Globus pallidus (tissue), 1 donor: ENCODE measurements around the gene SCARF2.
A peak's percentile ranks its signal among the peaks of the same experiment; 100 is the strongest.
"Not testable (repeated sequence)": the region's sequence is repeated elsewhere in the genome, so short reads cannot be mapped to it uniquely, and the experiment has no call there.

Experiments
- DNase-seq: peaks from one replicate; pipeline ENCODE4 v3.0.0-alpha.2; 2015; ENCODE audit warnings: low spot score

The SCARF2 gene

DNA sequence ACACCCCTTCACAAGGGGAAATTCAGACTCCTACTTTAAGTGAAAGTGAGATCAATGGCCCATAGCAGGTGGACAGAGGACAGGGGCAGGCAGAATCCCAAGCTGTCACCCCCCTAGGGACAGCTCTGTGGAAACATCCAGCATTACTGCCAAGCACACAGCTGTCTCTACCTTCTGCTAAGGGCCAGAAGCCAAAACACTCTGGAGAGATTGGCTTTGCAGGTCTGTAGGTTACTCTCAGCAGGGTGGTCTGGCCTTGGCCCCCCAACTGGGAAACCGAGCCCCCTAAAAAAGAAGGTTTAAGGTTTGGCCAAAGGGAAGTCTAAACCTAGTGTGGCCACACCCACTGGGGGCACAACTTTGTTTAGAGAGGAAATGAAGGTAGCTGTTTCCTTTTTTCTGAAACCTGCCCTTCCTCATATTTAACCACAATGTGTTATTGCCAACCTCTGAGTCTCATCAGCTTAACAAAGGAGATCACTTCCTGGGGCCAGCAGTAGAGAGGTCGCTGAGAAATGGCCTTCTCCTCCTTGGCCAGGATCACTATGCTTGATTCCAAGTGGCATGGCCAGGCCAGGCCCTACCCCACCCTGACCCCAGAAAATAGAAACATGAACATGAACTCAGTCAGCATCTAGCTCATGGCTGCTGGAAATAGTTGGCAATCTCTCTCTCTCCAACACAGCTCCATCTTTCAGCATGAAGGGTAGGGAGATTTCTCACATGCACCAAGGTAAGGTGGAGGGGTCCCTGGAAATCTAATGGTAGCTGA is 25.9 kb upstream of the SCARF2 start:
- DNase-seq = no peak

DNA sequence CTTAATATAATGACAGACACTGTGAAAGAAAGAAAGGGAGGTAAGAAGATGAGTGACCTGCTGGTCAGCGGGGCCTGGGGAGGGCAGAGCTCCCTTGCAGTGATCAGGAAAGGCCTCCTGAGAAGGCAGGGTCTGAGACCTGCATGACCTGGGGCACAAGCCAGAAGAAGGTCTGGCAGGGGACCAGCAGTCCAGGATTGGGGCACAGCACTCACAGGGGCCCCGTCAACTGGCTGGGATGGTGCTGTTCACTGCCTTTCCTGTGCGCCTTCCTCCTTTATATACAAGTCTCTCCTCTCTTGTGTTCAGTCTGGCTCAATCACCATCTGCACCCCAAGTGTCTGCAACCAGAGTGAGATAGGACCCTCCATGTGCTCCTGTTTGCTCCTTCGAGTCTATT is 22.2 kb upstream of the SCARF2 start:
- no peak for DNase-seq

DNA sequence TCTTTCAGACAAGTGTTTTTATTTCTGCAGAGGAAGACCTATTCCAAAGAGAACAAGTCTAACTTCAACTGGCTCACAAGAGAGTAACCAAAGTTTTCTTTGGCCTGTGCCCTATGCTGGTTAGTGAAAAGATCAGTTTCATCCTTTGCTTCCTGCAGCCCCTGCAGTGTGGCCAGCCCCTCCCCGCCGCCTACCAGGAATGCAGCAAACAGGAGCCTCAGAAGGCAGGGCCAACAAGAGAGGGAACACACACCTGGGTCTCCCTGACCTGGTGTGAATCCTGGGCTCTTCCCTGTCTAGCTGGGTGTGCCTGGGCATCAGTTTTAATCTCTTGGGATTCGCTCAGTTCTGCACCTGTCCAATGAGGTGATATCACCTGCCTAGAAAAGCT is 21.5 kb upstream of the SCARF2 start:
- no peak for DNase-seq

DNA sequence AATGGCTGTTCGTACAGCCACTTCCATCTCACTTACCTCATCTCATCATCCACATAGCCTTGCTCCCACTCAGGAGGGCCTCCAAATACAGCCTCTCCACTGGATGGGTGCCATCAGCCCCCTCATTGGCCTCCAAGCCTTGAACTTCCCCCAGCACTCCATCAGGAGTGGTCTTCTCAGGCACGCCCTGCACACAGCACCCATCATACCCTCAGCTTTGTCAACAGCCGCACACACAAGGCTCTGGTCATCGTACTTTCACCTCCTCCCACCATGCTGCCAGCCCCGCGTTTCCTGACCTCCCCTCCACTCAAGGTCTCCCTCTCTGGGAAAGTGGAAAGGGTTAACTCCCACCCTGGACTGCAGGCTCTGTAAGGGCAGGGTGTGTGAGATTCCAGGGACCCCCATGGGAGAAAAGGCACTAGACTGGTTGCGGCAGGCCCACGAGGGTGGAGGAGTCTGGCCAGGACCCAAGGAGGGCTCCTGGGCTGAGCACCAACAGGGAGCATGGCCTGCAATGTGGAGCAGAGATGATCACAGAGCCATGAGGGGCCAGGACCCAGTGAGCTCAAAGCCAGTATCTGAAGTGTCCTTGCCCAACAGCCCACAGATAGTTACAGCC is 21.0 kb upstream of the SCARF2 start:
- no peak for DNase-seq

DNA sequence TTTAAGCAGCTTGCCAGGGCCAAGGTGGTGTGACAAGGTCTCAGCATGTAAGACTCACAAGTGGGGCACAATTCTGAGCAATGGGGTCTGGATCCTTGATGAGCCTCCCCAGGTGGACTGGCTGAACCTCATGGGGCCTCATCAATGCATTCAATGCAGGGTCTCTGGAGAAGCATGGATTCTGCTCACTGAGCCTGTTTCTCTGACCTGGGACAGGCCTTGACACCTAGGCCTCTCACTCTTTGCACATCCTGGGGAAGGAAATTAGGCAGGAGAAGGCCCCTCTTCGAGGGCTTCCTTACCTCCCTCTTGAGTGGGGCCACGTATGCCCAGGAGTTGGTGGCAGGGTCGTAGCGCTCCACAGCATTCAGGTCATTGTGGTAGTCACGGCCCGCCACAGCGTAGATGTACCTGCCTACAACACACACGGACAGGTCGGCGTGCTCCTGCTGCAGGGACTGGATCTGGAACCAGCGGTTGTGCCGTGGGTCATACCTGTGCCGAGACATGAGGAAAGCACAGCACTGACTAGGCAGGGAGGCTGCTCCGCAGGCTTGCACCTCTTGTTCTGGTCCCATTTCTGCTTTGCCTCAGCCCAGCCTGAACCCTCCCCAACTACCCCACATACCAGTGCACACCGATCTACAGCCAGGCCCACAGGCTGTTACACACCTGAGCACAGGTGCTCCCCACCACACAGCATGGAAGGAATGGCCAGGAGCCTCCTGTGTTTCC is 20.0 kb upstream of the SCARF2 start:
- DNase-seq = no peak

DNA sequence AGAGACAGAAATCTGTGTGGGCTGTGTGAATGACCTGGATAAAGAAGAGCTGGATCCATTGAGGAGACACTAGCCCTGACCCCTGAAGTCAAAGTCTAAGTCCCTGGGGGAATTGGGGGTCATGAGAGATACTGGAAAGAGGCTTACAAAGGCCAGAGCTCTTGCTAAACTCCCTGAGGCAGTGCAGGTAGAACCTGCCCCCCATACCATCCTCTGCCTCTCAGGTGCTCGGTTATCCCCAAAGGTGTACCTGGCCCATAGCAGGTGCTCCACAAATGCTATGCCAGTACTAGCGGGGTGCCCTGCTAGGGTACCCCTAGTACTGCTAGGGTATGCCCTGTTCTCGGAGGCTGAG is 19.1 kb upstream of the SCARF2 start:
- no peak for DNase-seq

DNA sequence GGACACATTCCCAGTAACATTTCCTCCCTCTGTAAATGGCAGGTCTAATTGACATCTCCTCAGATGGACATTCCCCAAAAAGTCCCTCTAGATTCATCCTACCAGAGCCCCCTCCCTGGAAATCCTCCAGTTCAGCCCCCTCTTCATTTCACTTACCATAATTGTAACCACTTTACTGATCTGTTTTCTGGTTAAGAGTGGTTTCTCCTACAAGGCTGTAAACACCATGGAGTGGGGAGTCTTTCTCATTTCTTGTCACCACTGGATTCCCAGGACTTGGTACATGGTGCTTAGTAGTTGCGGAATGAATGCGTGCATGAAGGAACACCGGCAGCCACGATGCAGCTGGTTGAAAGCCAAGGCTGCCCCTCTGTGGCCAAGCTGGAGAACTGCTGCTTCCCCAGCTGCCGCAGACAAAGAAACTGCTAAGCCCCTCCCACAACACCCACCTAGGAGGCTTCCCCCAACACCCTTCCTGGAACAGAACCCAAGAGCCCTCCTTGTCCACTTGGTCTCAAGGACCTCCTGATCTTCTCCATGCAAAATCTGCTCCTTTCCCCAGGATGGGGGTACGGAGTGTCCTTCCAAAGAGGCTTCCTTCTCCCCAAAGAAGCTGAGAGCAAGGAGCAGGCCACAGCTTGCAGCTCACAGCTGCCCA is 18.6 kb upstream of the SCARF2 start:
- peak; percentile 68 for DNase-seq

DNA sequence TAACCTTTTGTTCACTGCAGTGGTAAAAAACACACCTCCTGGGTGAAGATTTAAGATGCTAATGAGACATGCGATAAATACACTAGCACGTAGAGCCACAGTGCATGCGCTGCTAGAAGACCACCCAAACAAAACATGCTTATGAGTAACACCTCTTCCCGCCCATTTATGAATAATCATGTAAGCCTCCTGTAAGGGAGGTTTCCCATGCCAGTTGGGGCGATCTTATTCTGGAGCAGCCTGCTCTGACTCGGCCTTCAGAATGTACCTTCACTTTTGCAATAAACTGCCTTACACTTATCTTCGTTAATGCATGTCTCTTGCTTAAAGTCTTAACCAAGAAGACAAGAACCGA is 18.1 kb upstream of the SCARF2 start:
- no peak for DNase-seq

DNA sequence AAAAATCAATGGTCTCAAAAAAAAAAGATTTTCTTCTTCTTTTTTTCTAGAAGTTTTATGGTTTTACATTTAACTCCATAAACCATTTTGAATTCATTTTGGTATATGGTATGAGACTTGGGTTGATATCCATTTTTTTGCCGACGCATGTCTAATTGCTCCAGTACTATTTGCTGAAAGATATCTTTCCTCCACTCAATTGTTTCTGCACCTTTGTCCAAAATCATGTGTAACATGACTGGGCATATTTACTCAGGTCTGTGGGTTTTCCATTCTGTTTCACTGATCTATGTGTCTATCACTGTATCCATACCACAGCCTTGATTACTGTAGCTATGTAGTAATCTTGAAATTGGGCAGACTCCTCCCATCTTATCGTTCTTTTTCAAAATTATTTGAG is 15.6 kb upstream of the SCARF2 start:
- no peak for DNase-seq

DNA sequence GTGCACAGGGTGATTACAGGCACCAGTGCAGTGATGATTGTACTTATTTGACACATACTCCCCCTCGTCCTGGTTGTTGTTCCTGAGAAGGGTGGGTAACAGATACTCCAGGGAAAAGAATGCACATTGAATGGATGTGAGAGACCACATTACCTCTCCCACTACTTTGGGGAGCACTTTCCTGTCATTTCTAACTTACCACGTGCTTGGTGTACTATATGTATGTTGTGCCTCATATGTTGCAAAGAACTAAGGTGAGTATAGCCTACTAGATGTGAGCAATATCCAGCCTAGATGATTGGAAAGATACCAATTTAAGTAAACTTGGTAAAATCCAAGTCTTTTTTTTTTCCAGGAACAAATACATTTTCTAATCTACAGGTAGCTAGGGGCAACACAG is 14.3 kb upstream of the SCARF2 start:
- DNase-seq = no peak

DNA sequence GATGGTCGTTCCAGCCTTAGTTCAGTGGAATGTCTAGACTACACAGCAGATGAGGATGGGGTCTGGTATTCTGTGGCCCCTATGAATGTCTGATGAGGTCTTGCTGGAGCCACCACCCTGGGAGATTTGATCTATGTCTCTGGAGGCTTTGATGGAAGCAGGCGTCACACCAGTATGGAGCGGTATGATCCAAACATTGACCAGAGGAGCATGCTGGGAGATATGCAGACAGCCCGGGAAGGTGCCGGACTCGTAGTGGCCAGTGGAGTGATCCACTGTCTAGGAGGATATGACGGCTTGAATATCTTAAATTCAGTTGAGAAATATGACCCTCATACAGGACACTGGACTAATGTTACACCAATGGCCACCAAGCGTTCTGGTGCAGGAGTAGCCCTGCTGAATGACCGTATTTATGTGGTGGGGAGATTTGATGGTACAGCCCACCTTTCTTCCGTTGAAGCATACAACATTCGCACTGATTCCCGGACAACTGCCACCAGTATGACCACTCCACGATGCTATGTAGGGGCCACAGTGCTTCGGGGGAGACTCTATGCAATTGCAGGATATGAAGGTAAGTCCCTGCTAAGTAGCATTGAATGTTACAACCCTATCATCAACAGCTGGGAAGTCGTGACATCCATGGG is 13.6 kb upstream of the SCARF2 start:
- DNase-seq = not testable (repeated sequence)

DNA sequence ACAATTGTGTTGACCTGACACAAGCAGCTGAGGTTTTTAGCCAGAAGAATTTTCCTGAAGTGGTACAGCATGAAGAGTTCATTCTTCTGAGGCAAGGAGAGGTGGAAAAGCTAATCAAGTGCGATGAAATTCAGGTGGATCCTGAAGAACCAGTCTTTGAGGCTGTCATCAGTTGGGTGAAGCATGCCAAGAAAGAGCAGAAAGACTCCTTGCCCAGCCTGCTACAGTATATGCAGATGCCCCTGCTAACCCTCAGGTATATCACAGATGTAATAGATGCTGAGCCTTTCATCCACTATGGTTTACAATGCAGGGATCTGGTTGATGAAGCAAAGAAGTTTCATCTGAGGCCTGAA is 12.9 kb upstream of the SCARF2 start:
- no peak for DNase-seq

DNA sequence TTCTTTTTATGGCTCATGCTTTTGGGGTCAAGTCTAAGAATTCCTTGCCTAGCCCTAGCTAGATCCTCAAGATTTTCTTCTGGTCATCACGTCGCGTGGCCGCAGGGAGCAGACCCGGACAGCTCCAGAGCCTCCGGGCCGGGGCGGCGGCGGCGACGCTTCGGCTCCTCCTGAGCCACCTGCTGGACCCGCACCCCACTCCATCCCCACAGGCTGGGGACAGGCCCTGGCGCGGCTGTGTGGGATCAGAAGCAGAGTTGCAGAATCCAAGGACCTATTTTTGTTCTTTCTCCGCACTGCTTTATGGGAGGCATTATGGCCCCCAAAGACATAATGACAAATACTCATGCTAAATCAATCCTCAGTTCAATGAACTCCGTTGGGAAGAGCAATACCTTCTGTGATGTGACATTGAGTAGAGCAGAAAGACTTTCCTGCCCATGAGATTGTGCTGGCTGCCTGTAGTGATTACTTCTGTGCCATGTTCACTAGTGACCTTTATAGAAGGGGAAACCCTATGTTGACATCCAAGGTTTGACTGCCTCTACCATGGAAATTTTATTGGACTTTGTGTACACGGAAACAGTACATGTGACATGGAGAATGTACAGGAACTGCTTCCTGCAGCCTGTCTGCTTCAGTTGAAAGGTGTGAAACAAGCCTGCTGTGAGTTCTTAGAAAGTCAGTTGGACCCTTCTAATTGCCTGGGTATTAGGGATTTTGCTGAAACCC is 12.4 kb upstream of the SCARF2 start:
- no peak for DNase-seq

DNA sequence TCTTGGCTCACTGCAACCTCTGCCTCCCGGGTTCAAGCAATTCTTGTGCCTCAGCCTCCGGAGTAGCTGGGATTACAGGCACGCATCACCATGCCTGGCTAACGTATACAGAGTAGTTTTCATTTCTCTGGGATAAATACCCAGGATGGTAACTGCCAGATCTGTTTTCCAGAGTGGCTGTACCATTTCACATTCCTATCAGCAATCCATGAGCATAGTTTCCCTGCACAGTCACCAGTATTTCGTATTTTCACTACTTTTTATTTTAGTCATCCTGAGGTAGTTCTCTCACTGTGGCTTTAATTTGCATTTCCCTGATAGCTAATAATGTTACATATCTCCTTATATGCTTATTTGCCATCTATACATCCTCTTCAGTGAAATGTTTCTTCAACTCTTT is 11.0 kb upstream of the SCARF2 start:
- no peak for DNase-seq

DNA sequence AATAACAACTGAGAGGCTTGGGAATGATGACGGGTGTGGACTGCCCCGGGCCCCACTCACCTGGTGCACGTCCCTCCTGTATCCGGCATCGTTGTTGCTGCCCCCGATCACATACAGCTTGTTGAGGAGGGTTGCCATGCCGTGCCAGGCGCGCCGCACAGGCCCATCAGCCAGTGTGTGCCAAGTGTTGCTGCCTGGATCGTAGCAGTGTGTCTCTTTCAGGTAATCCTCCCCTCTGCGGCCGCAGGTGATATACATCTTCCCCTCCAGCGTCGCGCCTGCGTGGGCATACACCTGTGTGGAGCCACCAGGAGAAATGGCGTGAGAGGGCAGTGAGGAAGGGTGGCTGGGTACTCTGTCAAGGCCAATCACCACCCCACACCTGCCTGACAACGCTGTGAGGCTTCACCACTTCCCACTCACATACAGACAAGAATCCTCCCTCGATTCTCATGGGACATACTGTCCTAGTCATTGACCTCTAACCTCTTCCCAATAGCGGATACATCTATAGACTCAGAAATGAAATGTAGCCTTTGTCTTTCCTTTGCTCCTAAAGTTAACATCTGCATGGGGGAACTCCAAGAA is 8.9 kb upstream of the SCARF2 start:
- no peak for DNase-seq

DNA sequence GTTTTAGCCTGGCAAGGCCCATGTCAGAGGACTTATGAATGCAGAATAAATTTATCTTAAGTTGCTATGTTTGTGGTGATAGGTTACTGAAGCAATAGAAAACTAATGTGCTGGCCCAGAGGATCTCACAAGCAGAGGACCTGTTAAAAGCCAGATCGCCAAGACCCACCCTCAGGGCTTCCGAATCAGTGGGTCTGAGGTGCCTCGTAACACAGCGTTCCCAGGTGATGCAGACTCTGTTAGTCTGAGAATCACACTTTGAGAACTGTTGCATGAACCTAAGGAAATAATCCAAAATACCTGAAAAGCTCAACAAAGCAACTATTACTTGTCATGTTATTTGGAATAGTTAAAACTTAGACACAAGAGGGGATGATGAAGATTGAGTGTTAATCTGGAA is 6.7 kb upstream of the SCARF2 start:
- DNase-seq = no peak

DNA sequence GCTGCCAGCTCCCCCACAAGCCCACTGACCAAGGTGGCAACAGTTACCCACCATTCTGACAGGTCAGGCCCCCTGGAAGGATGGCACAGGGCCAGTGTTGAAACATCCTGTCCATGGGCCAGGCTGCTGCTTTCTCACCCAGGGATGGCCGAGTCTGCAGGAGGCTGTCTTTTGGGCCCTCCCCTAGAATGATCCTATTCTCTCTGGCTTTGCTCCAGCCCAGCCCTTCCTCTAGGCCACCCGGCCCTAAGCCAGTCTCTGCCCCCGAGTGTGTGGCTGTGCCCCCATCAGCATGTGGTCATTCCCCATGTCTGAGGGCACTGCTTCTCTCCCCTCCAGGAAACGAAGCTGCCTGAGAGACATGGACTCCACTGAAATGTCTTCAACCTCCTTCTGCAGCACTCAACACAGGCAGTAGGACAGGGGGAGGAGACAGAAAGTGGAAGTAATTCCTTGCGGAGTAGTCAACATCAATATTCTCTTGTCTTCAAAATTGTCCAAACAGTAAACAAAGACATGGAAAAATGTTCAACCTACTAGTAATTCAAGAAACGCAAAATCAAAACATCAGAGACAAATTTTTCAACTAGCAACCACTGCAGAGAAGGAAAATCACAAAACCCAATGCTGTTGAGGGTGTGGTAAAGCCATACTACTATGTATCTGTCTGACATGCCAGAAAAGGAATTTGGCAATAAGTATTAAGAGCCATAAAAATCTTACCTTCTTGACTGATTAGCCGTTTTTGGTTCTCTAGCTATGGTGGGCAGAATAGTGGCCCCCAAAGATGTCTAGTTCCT is 5.1 kb upstream of the SCARF2 start:
- no peak for DNase-seq

DNA sequence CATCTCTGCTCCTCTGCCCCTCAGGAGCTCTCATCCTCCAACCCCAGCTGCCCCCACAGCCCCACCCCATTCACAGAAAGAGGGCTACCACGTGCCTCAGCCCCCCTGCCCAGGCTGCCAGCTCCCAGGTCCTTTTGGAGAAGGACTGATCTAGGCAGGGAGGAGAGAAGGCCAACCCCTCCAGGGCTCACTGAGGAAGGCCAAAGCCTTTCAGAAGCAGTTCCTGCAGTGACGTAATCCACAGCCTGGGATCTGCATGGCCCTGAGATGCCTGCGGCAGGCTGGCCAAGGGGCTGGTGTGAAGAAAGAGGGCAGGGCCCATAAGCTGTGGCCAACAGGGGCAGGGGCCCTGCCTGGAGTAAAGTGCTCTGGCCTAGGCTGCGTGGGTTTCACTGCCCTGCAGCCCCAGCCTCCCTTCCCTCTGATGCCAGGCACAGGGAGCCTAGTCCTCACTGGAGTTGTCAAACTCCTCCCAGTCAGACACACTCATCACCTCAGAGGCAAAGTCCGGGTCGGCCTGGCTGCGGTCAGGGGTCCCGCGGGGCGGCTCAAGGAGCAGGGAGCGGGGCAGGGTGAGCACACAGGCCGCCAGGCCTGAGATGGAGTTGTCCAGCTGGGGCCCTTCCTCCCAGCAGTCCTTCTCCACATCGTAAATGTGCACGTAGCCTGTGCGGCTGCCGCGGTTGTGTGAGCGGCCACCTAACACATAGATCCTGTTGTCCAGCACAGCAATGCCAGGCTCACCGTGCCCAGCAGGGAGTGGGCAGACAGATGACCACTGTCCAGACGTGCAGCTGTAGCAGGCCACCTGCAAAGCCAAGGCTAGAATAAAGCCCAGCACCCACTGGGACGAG is 4.2 kb upstream of the SCARF2 start:
- DNase-seq = no peak
